ENCODE results near the gene CHN1.
A peak's percentile ranks its signal among the peaks of the same experiment; 100 is the strongest.

CHN1 gene

GRCh38 chr2:174992886-174993285, 12.3 kb downstream of the CHN1 start:
- Histone ChIP-seq H3K4me3 (ENCODE audit: low read length) (no peak overlapping the region), H3K4me2 (ENCODE audit: low read length) (no peak overlapping the region), H3K9me3 (ENCODE audit: control insufficient read depth, insufficient read depth, low read length) (no peaks in the 10 kb centered on the region), H3K27me3 (ENCODE audit: control insufficient read depth, low read length) (no peaks in the 10 kb centered on the region), H3F3A (ENCODE audit: control insufficient read depth, insufficient read depth) (no peaks in the 10 kb centered on the region), H3K36me3 (ENCODE audit: control insufficient read depth, low read length) (no peaks in the 10 kb centered on the region), H3K4me1 (ENCODE audit: control insufficient read depth, low read length) (no peaks in the 10 kb centered on the region), H3K27ac (ENCODE audit: low read depth, low read length) (no peak overlapping the region), H3K79me2 (ENCODE audit: control insufficient read depth, low read length) (no peaks in the 10 kb centered on the region), H4K20me1 (ENCODE audit: control insufficient read depth, insufficient read depth, low read depth, low read length) (no peaks in the 10 kb centered on the region), H3K9me2 (replicated peaks; ENCODE audit: control insufficient read depth, low read length) (no peaks in the 10 kb centered on the region)
- TF ChIP-seq EZH2phosphoT487 (IDR thresholded peaks at IDR 0.05; ENCODE audit: borderline replicate concordance, low read length): no peak
- TF ChIP-seq CTCF (IDR thresholded peaks at IDR 0.05; ENCODE audit: low read depth, low read length, poor library complexity, severe bottlenecking): no peak

DNA sequence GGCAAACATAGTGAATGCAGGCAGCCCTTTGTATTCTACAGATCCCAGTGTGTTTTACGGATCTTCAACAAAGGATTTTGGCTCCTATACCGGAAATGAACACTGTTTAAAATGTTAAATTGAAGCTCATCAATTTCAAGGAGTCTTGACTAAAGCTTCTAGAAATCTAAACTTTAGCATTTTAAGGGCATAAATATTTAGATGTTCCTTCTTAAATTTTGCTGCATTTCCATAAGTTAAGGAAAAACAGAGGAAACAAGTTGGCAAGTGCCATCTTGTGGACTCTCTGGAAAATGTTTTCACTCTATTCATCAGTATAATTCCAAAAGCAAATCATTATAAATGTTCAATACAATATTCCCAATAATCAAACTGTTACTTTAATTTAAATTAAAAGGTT, 19.6 kb downstream of the CHN1 start:
- H3K9me3 ChIP-seq (ENCODE audit: control insufficient read depth, insufficient read depth, low read length): no peaks in the 10 kb centered on the region
- H3K27ac ChIP-seq (ENCODE audit: low read depth, low read length): no peak overlapping the region
- H4K20me1 ChIP-seq (ENCODE audit: control insufficient read depth, insufficient read depth, low read depth, low read length): no peaks in the 10 kb centered on the region
- no peaks in the 10 kb centered on the region for H3K79me2 ChIP-seq (ENCODE audit: control insufficient read depth, low read length)
- TF ChIP-seq CTCF (IDR thresholded peaks at IDR 0.05; ENCODE audit: low read depth, low read length, poor library complexity, severe bottlenecking) (peak; percentile 44), EZH2phosphoT487 (IDR thresholded peaks at IDR 0.05; ENCODE audit: borderline replicate concordance, low read length) (no peak)
- no peak overlapping the region for H3K4me3 ChIP-seq (ENCODE audit: low read length)
- no peaks in the 10 kb centered on the region for H3K4me1 ChIP-seq (ENCODE audit: control insufficient read depth, low read length)
- H3F3A ChIP-seq (ENCODE audit: control insufficient read depth, insufficient read depth): no peaks in the 10 kb centered on the region
- no peaks in the 10 kb centered on the region for H3K36me3 ChIP-seq (ENCODE audit: control insufficient read depth, low read length)
- peaks cover 4% of the 10 kb centered on the region; the same call in 1 of the 2 replicates for H3K27me3 ChIP-seq (ENCODE audit: control insufficient read depth, low read length)
- H3K4me2 ChIP-seq (ENCODE audit: low read length): no peak overlapping the region
- no peaks in the 10 kb centered on the region for H3K9me2 ChIP-seq (replicated peaks; ENCODE audit: control insufficient read depth, low read length)

- H3K27ac ChIP-seq (ENCODE audit: low read depth, low read length): no peak overlapping the region
- no peaks in the 10 kb centered on the region for H3K9me3 ChIP-seq (ENCODE audit: control insufficient read depth, insufficient read depth, low read length)
- H3K36me3 ChIP-seq (ENCODE audit: control insufficient read depth, low read length): no peaks in the 10 kb centered on the region
- H3K27me3 ChIP-seq (ENCODE audit: control insufficient read depth, low read length): peaks cover 4% of the 10 kb centered on the region; the same call in 1 of the 2 replicates
- no peak overlapping the region for H3K4me3 ChIP-seq (ENCODE audit: low read length)
- H3K79me2 ChIP-seq (ENCODE audit: control insufficient read depth, low read length): no peaks in the 10 kb centered on the region
- H3K4me2 ChIP-seq (ENCODE audit: low read length): no peak overlapping the region
- no peaks in the 10 kb centered on the region for H3F3A ChIP-seq (ENCODE audit: control insufficient read depth, insufficient read depth)
- TF ChIP-seq EZH2phosphoT487 (IDR thresholded peaks at IDR 0.05; ENCODE audit: borderline replicate concordance, low read length) (no peak), CTCF (IDR thresholded peaks at IDR 0.05; ENCODE audit: low read depth, low read length, poor library complexity, severe bottlenecking) (no peak)
- no peaks in the 10 kb centered on the region for H3K4me1 ChIP-seq (ENCODE audit: control insufficient read depth, low read length)
- H3K9me2 ChIP-seq (replicated peaks; ENCODE audit: control insufficient read depth, low read length): no peaks in the 10 kb centered on the region
- H4K20me1 ChIP-seq (ENCODE audit: control insufficient read depth, insufficient read depth, low read depth, low read length): no peaks in the 10 kb centered on the region
Measured at GRCh38 chr2:174984561-174984960, 20.6 kb downstream of the CHN1 start.
